Measurements from ENCODE around the gene BAIAP2.

- TF ChIP-seq CTCF (IDR thresholded peaks at IDR 0.05; ENCODE audit: insufficient read depth, low read length, poor library complexity, severe bottlenecking) (no peak), EZH2phosphoT487 (conservative IDR thresholded peaks at IDR 0.05; ENCODE audit: low read length) (no peak)
These were observed 23.4 kb downstream of the BAIAP2 start for GRCh38 chr17:81058263-81058871.

All from SU-DHL-6 (cell line).